GM12878 (cell line): ENCODE data around the gene ATN1.
"Not testable (repeated sequence)": the region's sequence is repeated elsewhere in the genome, so short reads cannot be mapped to it uniquely, and the experiment has no call there.

Experiments
- ATF2 ChIP-seq: IDR thresholded peaks from 2 replicates; pipeline ENCODE4 v1.6.1; 2012; ENCODE audit warnings: low read length, inconsistent platforms
- POLR2A ChIP-seq: IDR thresholded peaks from 2 replicates; pipeline ENCODE4 v1.6.1; 2011; ENCODE audit warnings: low read depth, mild to moderate bottlenecking, low read length
- POU2F2 ChIP-seq: IDR thresholded peaks from 3 replicates; pipeline ENCODE4 v1.6.1; 2011; ENCODE audit warnings: low read depth, mild to moderate bottlenecking, low read length, borderline replicate concordance
- SIN3A ChIP-seq: IDR thresholded peaks from 2 replicates; pipeline ENCODE4 v1.6.1; 2012; ENCODE audit warnings: low read depth, low read length, improper control_type of control experiment
- TF ChIP-seq, protein P1 (sequence below), 3 experiments: IDR thresholded peaks in 2 of 3; conservative IDR thresholded peaks in 1 of 3; 2 replicates each; pipeline ENCODE4 v1.5.1; 2011; ENCODE audit warnings: low read depth in 3 of 3, low read length in 3 of 3, mild to moderate bottlenecking in 3 of 3, control low read depth in 2 of 3, moderate library complexity in 2 of 3, inconsistent platforms in 1 of 3, mixed read lengths in 1 of 3; ENCODE audit not compliant: control insufficient read depth in 2 of 3, insufficient read depth in 1 of 3; ENCODE audit errors: extremely low read depth in 1 of 3
- TF ChIP-seq, protein P2 (sequence below): IDR thresholded peaks from 2 replicates; pipeline ENCODE4 v1.6.1; 2012; ENCODE audit warnings: low read depth, low read length, improper control_type of control experiment
- TF ChIP-seq, protein P3 (sequence below): fragments of 450-650 bp; formaldehyde crosslinking; IDR thresholded peaks from 2 replicates; pipeline ENCODE4 v1.4.0; 2022; ENCODE audit warnings: mild to moderate bottlenecking, moderate library complexity

- TF ChIP-seq, protein P1, sequence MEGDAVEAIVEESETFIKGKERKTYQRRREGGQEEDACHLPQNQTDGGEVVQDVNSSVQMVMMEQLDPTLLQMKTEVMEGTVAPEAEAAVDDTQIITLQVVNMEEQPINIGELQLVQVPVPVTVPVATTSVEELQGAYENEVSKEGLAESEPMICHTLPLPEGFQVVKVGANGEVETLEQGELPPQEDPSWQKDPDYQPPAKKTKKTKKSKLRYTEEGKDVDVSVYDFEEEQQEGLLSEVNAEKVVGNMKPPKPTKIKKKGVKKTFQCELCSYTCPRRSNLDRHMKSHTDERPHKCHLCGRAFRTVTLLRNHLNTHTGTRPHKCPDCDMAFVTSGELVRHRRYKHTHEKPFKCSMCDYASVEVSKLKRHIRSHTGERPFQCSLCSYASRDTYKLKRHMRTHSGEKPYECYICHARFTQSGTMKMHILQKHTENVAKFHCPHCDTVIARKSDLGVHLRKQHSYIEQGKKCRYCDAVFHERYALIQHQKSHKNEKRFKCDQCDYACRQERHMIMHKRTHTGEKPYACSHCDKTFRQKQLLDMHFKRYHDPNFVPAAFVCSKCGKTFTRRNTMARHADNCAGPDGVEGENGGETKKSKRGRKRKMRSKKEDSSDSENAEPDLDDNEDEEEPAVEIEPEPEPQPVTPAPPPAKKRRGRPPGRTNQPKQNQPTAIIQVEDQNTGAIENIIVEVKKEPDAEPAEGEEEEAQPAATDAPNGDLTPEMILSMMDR (IDR thresholded peaks at IDR 0.05 in 2 of 3, conservative IDR thresholded peaks at IDR 0.05 in 1 of 3; ENCODE audit: control insufficient read depth in 2 of 3, extremely low read depth in 1 of 3, insufficient read depth in 1 of 3, low read depth in 3 of 3, low read length in 3 of 3): not testable (repeated sequence)
- TF ChIP-seq, protein P2, sequence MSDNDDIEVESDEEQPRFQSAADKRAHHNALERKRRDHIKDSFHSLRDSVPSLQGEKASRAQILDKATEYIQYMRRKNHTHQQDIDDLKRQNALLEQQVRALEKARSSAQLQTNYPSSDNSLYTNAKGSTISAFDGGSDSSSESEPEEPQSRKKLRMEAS: not testable (repeated sequence)
- TF ChIP-seq, protein P3, sequence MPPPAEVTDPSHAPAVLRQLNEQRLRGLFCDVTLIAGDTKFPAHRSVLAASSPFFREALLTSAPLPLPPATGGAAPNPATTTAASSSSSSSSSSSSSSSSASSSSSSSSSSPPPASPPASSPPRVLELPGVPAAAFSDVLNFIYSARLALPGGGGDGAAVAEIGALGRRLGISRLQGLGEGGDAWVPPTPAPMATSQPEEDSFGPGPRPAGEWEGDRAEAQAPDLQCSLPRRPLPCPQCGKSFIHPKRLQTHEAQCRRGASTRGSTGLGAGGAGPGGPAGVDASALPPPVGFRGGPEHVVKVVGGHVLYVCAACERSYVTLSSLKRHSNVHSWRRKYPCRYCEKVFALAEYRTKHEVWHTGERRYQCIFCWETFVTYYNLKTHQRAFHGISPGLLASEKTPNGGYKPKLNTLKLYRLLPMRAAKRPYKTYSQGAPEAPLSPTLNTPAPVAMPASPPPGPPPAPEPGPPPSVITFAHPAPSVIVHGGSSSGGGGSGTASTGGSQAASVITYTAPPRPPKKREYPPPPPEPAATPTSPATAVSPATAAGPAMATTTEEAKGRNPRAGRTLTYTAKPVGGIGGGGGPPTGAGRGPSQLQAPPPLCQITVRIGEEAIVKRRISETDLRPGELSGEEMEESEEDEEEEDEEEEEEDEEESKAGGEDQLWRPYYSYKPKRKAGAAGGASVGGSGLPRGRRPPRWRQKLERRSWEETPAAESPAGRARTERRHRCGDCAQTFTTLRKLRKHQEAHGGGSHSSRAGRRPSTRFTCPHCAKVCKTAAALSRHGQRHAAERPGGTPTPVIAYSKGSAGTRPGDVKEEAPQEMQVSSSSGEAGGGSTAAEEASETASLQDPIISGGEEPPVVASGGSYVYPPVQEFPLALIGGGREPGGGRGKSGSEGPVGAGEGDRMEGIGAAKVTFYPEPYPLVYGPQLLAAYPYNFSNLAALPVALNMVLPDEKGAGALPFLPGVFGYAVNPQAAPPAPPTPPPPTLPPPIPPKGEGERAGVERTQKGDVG: not testable (repeated sequence)
- not testable (repeated sequence) for TF ChIP-seq POLR2A, SIN3A, POU2F2, ATF2
Measured at GRCh38 chr12:6879824-6880223, 47.9 kb upstream of the ATN1 start.
